RCC 7860 (cell line): ENCODE measurements around the gene LMOD2.

Experiments
- DNase-seq: peaks from one replicate; pipeline ENCODE4 v3.0.0-alpha.2; 2015; ENCODE audit warnings: low spot score
- FAIRE-seq: peaks from 2 replicates; lab custom pipeline; 2012; peaks lifted over from hg19 to GRCh38; lab: Jason Lieb, UNC

Gene LMOD2

DNA sequence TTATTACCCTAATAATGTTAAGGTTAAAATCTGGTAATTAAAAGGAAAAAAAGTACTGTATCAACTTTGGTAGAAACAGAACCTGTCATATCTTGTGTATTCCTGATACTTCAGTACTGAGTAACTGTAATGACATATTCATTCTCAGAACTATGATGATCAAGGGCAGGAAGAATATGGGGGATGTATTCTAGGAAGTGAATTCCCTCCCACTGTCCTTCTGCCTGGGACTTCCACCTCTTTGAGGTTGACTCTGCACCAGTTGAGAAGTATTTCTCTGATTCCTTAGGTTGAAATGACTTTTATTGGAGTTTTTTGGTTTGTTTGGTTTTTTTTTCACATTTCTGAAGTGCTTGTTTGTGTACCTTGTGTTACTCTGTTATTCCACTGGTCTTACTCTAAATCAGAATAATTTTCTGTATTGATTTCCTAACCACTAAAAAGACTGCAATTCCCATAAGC is 56.2 kb downstream of the LMOD2 start:
- FAIRE-seq, result no peak
- no peak for DNase-seq

DNA sequence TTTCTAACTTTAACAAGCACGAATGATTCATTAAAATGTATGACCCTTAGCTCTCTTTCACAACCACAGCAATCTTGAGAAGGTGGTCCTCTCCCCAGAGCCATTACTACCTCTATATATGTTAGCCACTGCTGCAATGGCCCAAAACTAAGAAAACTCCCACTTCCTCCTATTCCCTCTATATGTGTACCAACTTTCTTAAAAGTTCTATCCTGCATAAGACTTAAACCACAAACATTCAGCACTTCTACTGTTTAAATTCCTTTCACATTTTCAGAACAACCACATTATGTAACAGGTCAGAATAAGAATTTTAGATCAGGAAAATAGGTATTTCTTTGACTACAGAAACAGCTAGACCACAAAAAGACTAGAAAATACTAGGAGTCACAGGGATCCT is 57.0 kb downstream of the LMOD2 start:
- FAIRE-seq, result peak; percentile 49

More for the DNA sequence above, 57.0 kb downstream of the LMOD2 start:
- peak; percentile 33 for DNase-seq
